T-cell (primary cell): ENCODE results near the gene DSCAM. TPM values are rescaled to one million over a fixed set of nuclear protein-coding genes. Genes with fewer than 3 reads are reported as not detected.

Experiments
- ATAC-seq, 4 experiments: fragments of 200-7000 bp in 3 of 4; fragments of 150-1000 bp in 1 of 4; cut with Tn5 transposase; replicated peaks in 1 of 4; 1 replicate in 3 of 4; 2 replicates in 1 of 4; pipeline ENCODE4 v1.10.0; 2021; ENCODE audit warnings: moderate library complexity in 3 of 4, mild to moderate bottlenecking in 2 of 4, moderate number of reproducible peaks in 1 of 4
- CTCF ChIA-PET, 2 donors: fragments of 300-600 bp; sonication (Branson Sonifier 250); formaldehyde crosslinking; loops; one replicate each; lab custom pipeline; 2022; ENCODE audit warnings: antibody characterized with exemption in 2 of 2; lab: Charles Lee
- POLR2A ChIA-PET, 2 donors: fragments of 300-600 bp; sonication (Branson Sonifier 250); formaldehyde crosslinking; loops; one replicate each; lab custom pipeline; 2022; ENCODE audit warnings: antibody characterized with exemption in 2 of 2; lab: Charles Lee
- DNase-seq, 35 experiments: peaks; one replicate each; pipeline versions ENCODE4 v3.0.0 to v3.0.0-alpha.2; 2013 to 2023
- H3K27ac ChIP-seq: one replicate; pipeline ENCODE4 v1.5.1; 2013; ENCODE audit warnings: low read length
- H3K27me3 ChIP-seq, 2 experiments: replicated peaks in 1 of 2; 1 replicate in 1 of 2; 2 replicates in 1 of 2; pipeline versions ENCODE4 v1.6.1 to v1.7.0; 2013; ENCODE audit warnings: low read length in 1 of 2, mixed read lengths in 1 of 2; ENCODE audit not compliant: control insufficient read depth in 2 of 2, insufficient read depth in 2 of 2; ENCODE audit errors: extremely low read depth in 1 of 2
- H3K36me3 ChIP-seq, 2 donors: 1 replicate in 1 of 2; 2 replicates in 1 of 2; pipeline versions ENCODE4 v1.6.1 to v1.7.0; 2013; ENCODE audit warnings: low read length in 1 of 2; ENCODE audit not compliant: control insufficient read depth in 2 of 2, insufficient read depth in 1 of 2; ENCODE audit errors: extremely low read depth in 1 of 2
- H3K4me1 ChIP-seq, 2 experiments: 1 replicate in 1 of 2; 2 replicates in 1 of 2; pipeline versions ENCODE4 v1.6.1 to v1.7.0; 2013; ENCODE audit warnings: low read length in 2 of 2, mixed read lengths in 1 of 2; ENCODE audit not compliant: insufficient read depth in 2 of 2, control insufficient read depth in 1 of 2; ENCODE audit errors: extremely low read depth in 1 of 2
- H3K4me3 ChIP-seq, 2 donors: 1 replicate in 1 of 2; 2 replicates in 1 of 2; pipeline versions ENCODE4 v1.5.1 to v1.7.0; 2013; ENCODE audit warnings: mild to moderate bottlenecking in 2 of 2, low read length in 1 of 2, moderate library complexity in 1 of 2; ENCODE audit not compliant: control insufficient read depth in 1 of 2; ENCODE audit errors: extremely low read depth in 1 of 2
- H3K9me3 ChIP-seq: 2 replicates; pipeline ENCODE4 v1.7.0; 2013
- H3K27ac Mint-ChIP-seq, 2 donors: one replicate each; pipeline ENCODE4 v1.8.0; 2020 to 2021; ENCODE audit warnings: mild to moderate bottlenecking in 2 of 2, mixed read lengths in 2 of 2
- H3K27me3 Mint-ChIP-seq, 2 donors: one replicate each; pipeline ENCODE4 v1.8.0; 2021 to 2022; ENCODE audit warnings: mixed read lengths in 2 of 2
- H3K36me3 Mint-ChIP-seq: one replicate; pipeline ENCODE4 v1.8.0; 2021; ENCODE audit warnings: mixed read lengths
- H3K4me1 Mint-ChIP-seq, 3 donors: one replicate each; pipeline ENCODE4 v1.8.0; 2020 to 2022; ENCODE audit warnings: mixed read lengths in 3 of 3, mild to moderate bottlenecking in 1 of 3
- H3K4me3 Mint-ChIP-seq, 3 donors: one replicate each; pipeline ENCODE4 v1.8.0; 2020 to 2022; ENCODE audit warnings: mild to moderate bottlenecking in 3 of 3, mixed read lengths in 3 of 3, moderate library complexity in 3 of 3
- H3K9me3 Mint-ChIP-seq, 3 donors: one replicate each; pipeline ENCODE4 v1.8.0; 2020 to 2022; ENCODE audit warnings: mixed read lengths in 3 of 3
- WGBS: methylation state at CpG from one replicate; pipeline ENCODE4 v1.1.5; 2013; ENCODE audit warnings: missing lambda C conversion rate; ENCODE audit not compliant: insufficient coverage; 5-methylcytosine and 5-hydroxymethylcytosine counted together
- total RNA-seq, 35 experiments: library from RNA in 6 of 35; stranded (reverse) in 6 of 35; fragments of 120-200 nt in 1 of 35; gene quantifications; one replicate each; pipeline versions ENCODE4 v1.2.1 to v1.2.4 and lab custom pipeline; 2013 to 2026

DSCAM gene
- total RNA-seq, 5 donors from 2014 or later (not counting 1 experiment from before 2014, with no cell fraction given): not detected

- H3K4me1 Mint-ChIP-seq: no peaks in the 10 kb centered on the region
- no peak for DNase-seq
- Histone ChIP-seq H3K4me3 (no peak overlapping the region), H3K27ac (no peak overlapping the region), H3K27me3 (peaks cover 0 to 4% of the 10 kb centered on the region in 2 experiments), H3K9me3 (no peaks in the 10 kb centered on the region), H3K36me3 (no peaks in the 10 kb centered on the region), H3K4me1 (no peaks in the 10 kb centered on the region)
- peaks cover 5 to 11% (median 7%) of the 10 kb centered on the region in 3 donors for H3K9me3 Mint-ChIP-seq
- peaks cover 0 to 11% of the 10 kb centered on the region in 2 donors for H3K27me3 Mint-ChIP-seq
- H3K36me3 Mint-ChIP-seq: no peaks in the 10 kb centered on the region
- no peak overlapping the region for H3K4me3 Mint-ChIP-seq
- no peak overlapping the region for H3K27ac Mint-ChIP-seq
- POLR2A ChIA-PET: no interaction called here
- 91% methylated on average over 2 of the region's 4 CpGs for WGBS
- ATAC-seq: no peak
- CTCF ChIA-PET: no interaction called here
Observed at GRCh38 chr21:39972471-39972870, 874.5 kb downstream of the DSCAM start.

GRCh38 chr21:39971956-39972355, 875.0 kb downstream of the DSCAM start:
- H3K9me3 Mint-ChIP-seq: peaks cover 5 to 16% (median 7%) of the 10 kb centered on the region in 3 donors
- ATAC-seq (no peak), DNase-seq (no peak)
- no peak overlapping the region for H3K4me3 ChIP-seq
- no peak overlapping the region for H3K27ac Mint-ChIP-seq
- no peak overlapping the region for H3K27ac ChIP-seq
- no peaks in the 10 kb centered on the region for H3K9me3 ChIP-seq
- peaks cover 0 to 11% of the 10 kb centered on the region in 2 donors for H3K27me3 Mint-ChIP-seq
- H3K27me3 ChIP-seq: peaks cover 0 to 4% of the 10 kb centered on the region in 2 experiments
- H3K4me1 ChIP-seq: no peaks in the 10 kb centered on the region
- no peaks in the 10 kb centered on the region for H3K36me3 Mint-ChIP-seq
- no CpG with 5 or more reads among the region's 2 CpGs for WGBS
- H3K4me3 Mint-ChIP-seq: no peak overlapping the region
- ChIA-PET POLR2A (no interaction called here), CTCF (no interaction called here)
- no peaks in the 10 kb centered on the region for H3K4me1 Mint-ChIP-seq
- no peaks in the 10 kb centered on the region for H3K36me3 ChIP-seq

- Mint-ChIP-seq H3K27ac (no peak overlapping the region), H3K9me3 (peaks cover 4 to 21% (median 5%) of the 10 kb centered on the region in 3 donors), H3K4me3 (no peak overlapping the region), H3K27me3 (no peaks in the 10 kb centered on the region), H3K4me1 (no peaks in the 10 kb centered on the region), H3K36me3 (no peaks in the 10 kb centered on the region)
- no peak overlapping the region for H3K27ac ChIP-seq
- no peak for DNase-seq
- H3K4me3 ChIP-seq: no peak overlapping the region
- no peaks in the 10 kb centered on the region for H3K27me3 ChIP-seq
- H3K9me3 ChIP-seq: no peaks in the 10 kb centered on the region
- no peaks in the 10 kb centered on the region for H3K4me1 ChIP-seq
- no peaks in the 10 kb centered on the region for H3K36me3 ChIP-seq
- ChIA-PET CTCF (no interaction called here), POLR2A (no interaction called here)
- WGBS: 92% methylated on average over 5 of the region's 8 CpGs
- no peak for ATAC-seq
Observed at GRCh38 chr21:39969691-39970364, 877.1 kb downstream of the DSCAM start.

GRCh38 chr21:39968010-39968409, 878.9 kb downstream of the DSCAM start:
- Mint-ChIP-seq H3K27ac (no peak overlapping the region), H3K36me3 (no peaks in the 10 kb centered on the region), H3K4me3 (no peak overlapping the region), H3K4me1 (no peaks in the 10 kb centered on the region), H3K9me3 (peaks cover 7 to 27% (median 11%) of the 10 kb centered on the region in 3 donors), H3K27me3 (no peaks in the 10 kb centered on the region)
- ChIA-PET POLR2A (no interaction called here), CTCF (no interaction called here)
- DNase-seq: no peak
- H3K4me3 ChIP-seq: no peak overlapping the region
- ATAC-seq: no peak
- H3K27ac ChIP-seq: no peak overlapping the region
- no peaks in the 10 kb centered on the region for H3K4me1 ChIP-seq
- WGBS: 80% methylated on average over 2 of the region's 2 CpGs
- no peaks in the 10 kb centered on the region for H3K36me3 ChIP-seq
- no peaks in the 10 kb centered on the region for H3K27me3 ChIP-seq
- no peaks in the 10 kb centered on the region for H3K9me3 ChIP-seq

GRCh38 chr21:39966786-39967185, 880.2 kb downstream of the DSCAM start:
- Mint-ChIP-seq H3K27me3 (no peaks in the 10 kb centered on the region), H3K36me3 (no peaks in the 10 kb centered on the region), H3K4me1 (no peaks in the 10 kb centered on the region), H3K4me3 (no peak overlapping the region), H3K27ac (no peak overlapping the region), H3K9me3 (peaks cover 11 to 36% (median 18%) of the 10 kb centered on the region in 3 donors)
- no peak for DNase-seq
- no peak for ATAC-seq
- ChIA-PET CTCF (no interaction called here), POLR2A (no interaction called here)
- H3K4me3 ChIP-seq: no peak overlapping the region
- H3K27ac ChIP-seq: no peak overlapping the region
- no peaks in the 10 kb centered on the region for H3K4me1 ChIP-seq
- WGBS: 67% methylated on average over 1 of the region's 3 CpGs
- no peaks in the 10 kb centered on the region for H3K36me3 ChIP-seq
- H3K9me3 ChIP-seq: no peaks in the 10 kb centered on the region
- no peaks in the 10 kb centered on the region for H3K27me3 ChIP-seq

GRCh38 chr21:39965026-39965425, 881.9 kb downstream of the DSCAM start:
- no peaks in the 10 kb centered on the region for H3K36me3 Mint-ChIP-seq
- ATAC-seq (no peak), DNase-seq (no peak)
- no peaks in the 10 kb centered on the region for H3K4me1 ChIP-seq
- ChIA-PET POLR2A (no interaction called here), CTCF (no interaction called here)
- H3K27me3 Mint-ChIP-seq: no peaks in the 10 kb centered on the region
- no peak overlapping the region for H3K4me3 ChIP-seq
- H3K4me1 Mint-ChIP-seq: no peaks in the 10 kb centered on the region
- no peak overlapping the region for H3K4me3 Mint-ChIP-seq
- no peaks in the 10 kb centered on the region for H3K9me3 ChIP-seq
- no peaks in the 10 kb centered on the region for H3K36me3 ChIP-seq
- no peaks in the 10 kb centered on the region for H3K27me3 ChIP-seq
- H3K27ac ChIP-seq: no peak overlapping the region
- H3K27ac Mint-ChIP-seq: no peak overlapping the region
- peaks cover 16 to 48% (median 17%) of the 10 kb centered on the region in 3 donors for H3K9me3 Mint-ChIP-seq
- WGBS: no CpG with 5 or more reads among the region's 1 CpG
